Measurements from ENCODE around the gene PLXNA4.

The PLXNA4 gene

GRCh38 chr7:132145466-132145865 lies 430.8 kb downstream of the PLXNA4 start:
- Histone ChIP-seq H3K27ac (replicated peaks) (no peak overlapping the region), H3K27me3 (ENCODE audit: insufficient read depth, poor library complexity, severe bottlenecking) (no peaks in the 10 kb centered on the region), H3K4me3 (replicated peaks; ENCODE audit: insufficient read depth, low read length) (no peak overlapping the region)
- TF ChIP-seq CTCF (IDR thresholded peaks at IDR 0.05; ENCODE audit: insufficient read depth, low read length), result no peak
- no peak for TF ChIP-seq REST (IDR thresholded peaks at IDR 0.05; ENCODE audit: insufficient replicate concordance, low read depth)
- TF ChIP-seq GABPA (IDR thresholded peaks at IDR 0.05; ENCODE audit: low read depth), result no peak
- TF ChIP-seq SPI1 (IDR thresholded peaks at IDR 0.05; ENCODE audit: borderline replicate concordance, low read depth), result no peak
- TF ChIP-seq POLR2AphosphoS5 (IDR thresholded peaks at IDR 0.05; ENCODE audit: low read depth), result no peak
- DNase-seq (ENCODE audit: low read depth in 1 of 2, low spot score in 1 of 2), result no peak

GRCh38 chr7:132145063-132145462 lies 431.2 kb downstream of the PLXNA4 start:
- Histone ChIP-seq H3K27ac (replicated peaks) (no peak overlapping the region), H3K27me3 (ENCODE audit: insufficient read depth, poor library complexity, severe bottlenecking) (no peaks in the 10 kb centered on the region), H3K4me3 (replicated peaks; ENCODE audit: insufficient read depth, low read length) (no peak overlapping the region)
- DNase-seq (ENCODE audit: low read depth in 1 of 2, low spot score in 1 of 2), result no peak
- TF ChIP-seq CTCF (IDR thresholded peaks at IDR 0.05; ENCODE audit: insufficient read depth, low read length) (no peak), POLR2AphosphoS5 (IDR thresholded peaks at IDR 0.05; ENCODE audit: low read depth) (no peak), REST (IDR thresholded peaks at IDR 0.05; ENCODE audit: insufficient replicate concordance, low read depth) (no peak), GABPA (IDR thresholded peaks at IDR 0.05; ENCODE audit: low read depth) (no peak), SPI1 (IDR thresholded peaks at IDR 0.05; ENCODE audit: borderline replicate concordance, low read depth) (no peak)

GRCh38 chr7:132142006-132142405 lies 434.3 kb downstream of the PLXNA4 start:
- H3K4me3 ChIP-seq (replicated peaks; ENCODE audit: insufficient read depth, low read length), result no peak overlapping the region
- no peak for DNase-seq (ENCODE audit: low read depth in 1 of 2, low spot score in 1 of 2)
- H3K27me3 ChIP-seq (ENCODE audit: insufficient read depth, poor library complexity, severe bottlenecking), result no peaks in the 10 kb centered on the region
- no peak overlapping the region for H3K27ac ChIP-seq (replicated peaks)
- TF ChIP-seq CTCF (IDR thresholded peaks at IDR 0.05; ENCODE audit: insufficient read depth, low read length), result no peak
- TF ChIP-seq GABPA (IDR thresholded peaks at IDR 0.05; ENCODE audit: low read depth), result no peak
- TF ChIP-seq POLR2AphosphoS5 (IDR thresholded peaks at IDR 0.05; ENCODE audit: low read depth), result no peak
- no peak for TF ChIP-seq SPI1 (IDR thresholded peaks at IDR 0.05; ENCODE audit: borderline replicate concordance, low read depth)
- no peak for TF ChIP-seq REST (IDR thresholded peaks at IDR 0.05; ENCODE audit: insufficient replicate concordance, low read depth)
